HEK293 (cell line): ENCODE data around the gene PSME4.

Experiments
- CTCF ChIP-seq: fragments of 450-650 bp; formaldehyde crosslinking; IDR thresholded peaks from 2 replicates; pipeline ENCODE4 v1.5.1; 2016; ENCODE audit warnings: missing biosample characterization, missing genetic modification characterization
- GLIS1 ChIP-seq: fragments of 450-650 bp; formaldehyde crosslinking; IDR thresholded peaks from 2 replicates; pipeline ENCODE4 v1.5.1; 2016; ENCODE audit warnings: missing biosample characterization, missing genetic modification characterization
- HOXA7 ChIP-seq: sonication (generic); formaldehyde crosslinking; IDR thresholded peaks from 2 replicates; pipeline ENCODE4 v1.8.1; 2022; ENCODE audit warnings: missing genetic modification reagents, borderline replicate concordance
- KLF7 ChIP-seq: fragments of 450-650 bp; formaldehyde crosslinking; IDR thresholded peaks from 2 replicates; pipeline ENCODE4 v1.5.1; 2016; ENCODE audit warnings: missing biosample characterization, missing genetic modification characterization, borderline replicate concordance
- ZNF16 ChIP-seq: fragments of 450-650 bp; formaldehyde crosslinking; IDR thresholded peaks from 2 replicates; pipeline ENCODE4 v1.5.1; 2016; ENCODE audit warnings: low read depth, missing biosample characterization, missing genetic modification characterization
- ZNF24 ChIP-seq: fragments of 450-650 bp; formaldehyde crosslinking; IDR thresholded peaks from 2 replicates; pipeline ENCODE4 v1.5.1; 2016; ENCODE audit warnings: missing biosample characterization, missing genetic modification characterization

GRCh38 chr2:53848062-53848461 lies 122.7 kb downstream of the PSME4 start:
- TF ChIP-seq ZNF16 (tag by site-specific recombination) (no peak), CTCF (tag by site-specific recombination) (no peak), HOXA7 (CRISPR knock-in tag) (no peak), GLIS1 (tag by site-specific recombination) (no peak), ZNF24 (no peak), KLF7 (tag by site-specific recombination) (no peak)
